ENCODE measurements around the gene OVAAL. TPM values are rescaled to one million over a fixed set of nuclear protein-coding genes. Genes with fewer than 3 reads are reported as not detected.
A peak's percentile ranks its signal among the peaks of the same experiment; 100 is the strongest.

The OVAAL gene
- total and polyA plus RNA-seq, 9 of the 15 experiments (the other 6 are each of a cell fraction or from before 2014, with no cell fraction given): 0.04 to 0.18 (median 0.08) TPM; not detected in 4

- Histone ChIP-seq H2AFZ (ENCODE audit: low read depth, low read length) (peak overlapping the region; percentile 94), H3K27ac (ENCODE audit: extremely low read depth, low read depth, low read length) (peak overlapping the region; percentile 91), H3K27me3 (ENCODE audit: control insufficient read depth in 2 of 2, insufficient read depth in 2 of 2, low read length in 2 of 2) (no peaks in the 10 kb centered on the region), H3K4me3 (peak overlapping the region; percentile 7; the same call in 1 of the 2 replicates), H4K20me1 (replicated peaks; ENCODE audit: control insufficient read depth, insufficient read depth, low read length) (no peaks in the 10 kb centered on the region), H3K9me1 (ENCODE audit: control insufficient read depth, insufficient read depth, low read length) (no peaks in the 10 kb centered on the region), H3K4me1 (replicated peaks in 1 of 2; ENCODE audit: control insufficient read depth in 2 of 2, insufficient read depth in 2 of 2, low read length in 2 of 2) (peaks cover 12 to 50% of the 10 kb centered on the region in 2 experiments), H3K9ac (ENCODE audit: insufficient read depth in 1 of 2, low read depth in 2 of 2, low read length in 2 of 2) (peak overlapping the region; percentile 5 to 79; a peak in 3 of 4 replicates), H3K36me3 (ENCODE audit: control insufficient read depth, insufficient read depth, low read length) (no peaks in the 10 kb centered on the region), H3K4me2 (ENCODE audit: insufficient read depth, low read length) (peak overlapping the region; percentile 81), H3K9me3 (replicated peaks; ENCODE audit: control insufficient read depth, insufficient read depth, low read depth, low read length) (no peaks in the 10 kb centered on the region), H3K79me2 (ENCODE audit: control insufficient read depth, insufficient read depth, low read length) (no peaks in the 10 kb centered on the region)
- ChIA-PET CTCF (ENCODE audit: low intra/inter-chr PET ratio) (no interaction called here), POLR2A (interaction anchor here (0.6 to 3.0 kb wide), 17 partner anchors 9 to 370 kb away, joined by 3 to 19 read pairs (median 4); partner anchors contain the start of gene XPR1)
- no TSS peak for BruUV-seq (replicated peaks)
- FAIRE-seq (peak; percentile 92), DNase-seq (ENCODE audit: extremely low read depth in 1 of 4, low spot score in 3 of 4) (peak; percentile 72 to 91 (median 76)), ATAC-seq (peak; percentile 79)
- WGBS (ENCODE audit: insufficient coverage, low coverage, missing lambda C conversion rate): 1% methylated on average over 3 of the region's 3 CpGs
- intact Hi-C loops (cut with micrococcal nuclease) (loop anchor here (1.0 to 2.0 kb wide), 3 partner anchors 21 to 48 kb away; no protein-coding TSS in a partner anchor), in situ Hi-C loops (cut with MboI) (no loop called here)
- TF ChIP-seq CEBPG (CRISPR knock-in tag; IDR thresholded peaks at IDR 0.05) (0 out of 2 replicates have a peak, but pooled peaks have one; percentile 25), CEBPG (tag; conservative IDR thresholded peaks at IDR 0.05 in 1 of 2, IDR thresholded peaks at IDR 0.05 in 1 of 2) (no peak), SOX6 (IDR thresholded peaks at IDR 0.05) (peak; percentile 84), SREBF2 (CRISPR knock-in tag; IDR thresholded peaks at IDR 0.05) (no peak), TAF7 (tag; IDR thresholded peaks at IDR 0.05) (no peak), PHB2 (IDR thresholded peaks at IDR 0.05; ENCODE audit: low read depth) (peak; percentile 77), RAD21 (CRISPR knock-in tag; conservative IDR thresholded peaks at IDR 0.05 in 1 of 2, IDR thresholded peaks at IDR 0.05 in 1 of 2) (peak in 1 of 2 experiments; percentile 42; a peak in 3 of 4 replicates), CLOCK (CRISPR knock-in tag; IDR thresholded peaks at IDR 0.05; ENCODE audit: borderline replicate concordance) (no peak), EP300 (IDR thresholded peaks at IDR 0.05; ENCODE audit: low read length) (peak; percentile 96), ZFX (CRISPR knock-in tag; IDR thresholded peaks at IDR 0.05) (no peak), FOXM1 (IDR thresholded peaks at IDR 0.05; ENCODE audit: low read depth) (peak; percentile 49), FOXM1 (CRISPR knock-in tag; IDR thresholded peaks at IDR 0.05; ENCODE audit: low read depth) (no peak), CHD1 (IDR thresholded peaks at IDR 0.05; ENCODE audit: low read length) (peak; percentile 37), MAFG (tag; conservative IDR thresholded peaks at IDR 0.05) (no peak), TAL1 (IDR thresholded peaks at IDR 0.05) (peak; percentile 92), ID3 (CRISPR knock-in tag; IDR thresholded peaks at IDR 0.05) (0 out of 2 replicates have a peak, but pooled peaks have one; percentile 28), ID3 (tag; IDR thresholded peaks at IDR 0.05) (no peak), CBX3 (IDR thresholded peaks at IDR 0.05; ENCODE audit: borderline replicate concordance in 1 of 2, low read length in 2 of 2) (peak in 1 of 2 experiments; percentile 68; a peak in 2 of 3 replicates), L3MBTL2 (IDR thresholded peaks at IDR 0.05) (no peak), NFE2 (IDR thresholded peaks at IDR 0.05; ENCODE audit: low read depth) (0 out of 2 replicates have a peak, but pooled peaks have one; percentile 4), HMBOX1 (IDR thresholded peaks at IDR 0.05) (0 out of 2 replicates have a peak, but pooled peaks have one; percentile 8)
These were observed 51.8 kb downstream of the OVAAL start for GRCh38 chr1:180610556-180611015.
